ENCODE data around the gene MEF2D.

MEF2D gene

GRCh38 chr1:156500543-156500792 is at the start of gene MEF2D:
TSS of gene MEF2D (minus strand) at chr1:156500775. CDS start at chr1:156483292, 17,483 bp downstream.
- Histone ChIP-seq H3K9me3 (no peaks in the 10 kb centered on the region), H3K36me3 (replicated peaks) (no peaks in the 10 kb centered on the region), H3K27me3 (ENCODE audit: low read depth) (no peaks in the 10 kb centered on the region), H3K4me1 (peaks cover 26% of the 10 kb centered on the region), H3K4me3 (peak within 1 kb of the TSS; percentile 88)
- DNase-seq (ENCODE audit: low spot score in 2 of 2): peak in 1 of 2 experiments; percentile 6
- in situ Hi-C loops (cut with MboI; ENCODE audit: low sequenced_read_pairs): no loop called here

GRCh38 chr1:156550346-156550745 is 49.8 kb upstream of the MEF2D start:
- no peak overlapping the region for H3K4me3 ChIP-seq
- no peak for DNase-seq (ENCODE audit: low spot score in 2 of 2)
- H3K27me3 ChIP-seq (ENCODE audit: low read depth): no peaks in the 10 kb centered on the region
- no peaks in the 10 kb centered on the region for H3K9me3 ChIP-seq
- H3K4me1 ChIP-seq: no peaks in the 10 kb centered on the region
- peaks cover 64% of the 10 kb centered on the region for H3K36me3 ChIP-seq (replicated peaks)
- in situ Hi-C loops (cut with MboI; ENCODE audit: low sequenced_read_pairs): no loop called here

- no peak for DNase-seq (ENCODE audit: low spot score in 2 of 2)
- H3K27me3 ChIP-seq (ENCODE audit: low read depth): no peaks in the 10 kb centered on the region
- no peak overlapping the region for H3K4me3 ChIP-seq
- no peaks in the 10 kb centered on the region for H3K9me3 ChIP-seq
- no peaks in the 10 kb centered on the region for H3K4me1 ChIP-seq
- in situ Hi-C loops (cut with MboI; ENCODE audit: low sequenced_read_pairs): no loop called here
- peaks cover 62% of the 10 kb centered on the region for H3K36me3 ChIP-seq (replicated peaks)
Measured at GRCh38 chr1:156549831-156550230, 49.3 kb upstream of the MEF2D start.

GRCh38 chr1:156549390-156549789 is 48.8 kb upstream of the MEF2D start:
- H3K36me3 ChIP-seq (replicated peaks): peaks cover 58% of the 10 kb centered on the region
- no peak for DNase-seq (ENCODE audit: low spot score in 2 of 2)
- in situ Hi-C loops (cut with MboI; ENCODE audit: low sequenced_read_pairs): no loop called here
- no peaks in the 10 kb centered on the region for H3K9me3 ChIP-seq
- H3K4me1 ChIP-seq: no peaks in the 10 kb centered on the region
- no peak overlapping the region for H3K4me3 ChIP-seq
- H3K27me3 ChIP-seq (ENCODE audit: low read depth): no peaks in the 10 kb centered on the region

GRCh38 chr1:156547982-156548381 is 47.4 kb upstream of the MEF2D start:
- no peaks in the 10 kb centered on the region for H3K27me3 ChIP-seq (ENCODE audit: low read depth)
- no peak for DNase-seq (ENCODE audit: low spot score in 2 of 2)
- in situ Hi-C loops (cut with MboI; ENCODE audit: low sequenced_read_pairs): no loop called here
- no peaks in the 10 kb centered on the region for H3K9me3 ChIP-seq
- H3K4me1 ChIP-seq: no peaks in the 10 kb centered on the region
- H3K36me3 ChIP-seq (replicated peaks): peaks cover 50% of the 10 kb centered on the region
- no peak overlapping the region for H3K4me3 ChIP-seq

GRCh38 chr1:156547434-156547833 is 46.9 kb upstream of the MEF2D start:
- in situ Hi-C loops (cut with MboI; ENCODE audit: low sequenced_read_pairs): no loop called here
- DNase-seq (ENCODE audit: low spot score in 2 of 2): no peak
- Histone ChIP-seq H3K36me3 (replicated peaks) (peaks cover 49% of the 10 kb centered on the region), H3K9me3 (no peaks in the 10 kb centered on the region), H3K27me3 (ENCODE audit: low read depth) (no peaks in the 10 kb centered on the region), H3K4me1 (no peaks in the 10 kb centered on the region), H3K4me3 (no peak overlapping the region)

- H3K4me1 ChIP-seq: no peaks in the 10 kb centered on the region
- H3K27me3 ChIP-seq (ENCODE audit: low read depth): no peaks in the 10 kb centered on the region
- H3K4me3 ChIP-seq: no peak overlapping the region
- in situ Hi-C loops (cut with MboI; ENCODE audit: low sequenced_read_pairs): no loop called here
- DNase-seq (ENCODE audit: low spot score in 2 of 2): no peak
- peaks cover 47% of the 10 kb centered on the region for H3K36me3 ChIP-seq (replicated peaks)
- H3K9me3 ChIP-seq: no peaks in the 10 kb centered on the region
Measured at GRCh38 chr1:156546267-156546666, 45.7 kb upstream of the MEF2D start.

- in situ Hi-C loops (cut with MboI; ENCODE audit: low sequenced_read_pairs): no loop called here
- DNase-seq (ENCODE audit: low spot score in 2 of 2): no peak
- no peak overlapping the region for H3K4me3 ChIP-seq
- H3K36me3 ChIP-seq (replicated peaks): peaks cover 52% of the 10 kb centered on the region
- H3K4me1 ChIP-seq: no peaks in the 10 kb centered on the region
- no peaks in the 10 kb centered on the region for H3K9me3 ChIP-seq
- H3K27me3 ChIP-seq (ENCODE audit: low read depth): no peaks in the 10 kb centered on the region
Measured at GRCh38 chr1:156544592-156545102, 44.1 kb upstream of the MEF2D start.

GRCh38 chr1:156543066-156543465 is 42.5 kb upstream of the MEF2D start:
- Histone ChIP-seq H3K36me3 (replicated peaks) (peaks cover 61% of the 10 kb centered on the region), H3K9me3 (no peaks in the 10 kb centered on the region), H3K27me3 (ENCODE audit: low read depth) (no peaks in the 10 kb centered on the region), H3K4me1 (no peaks in the 10 kb centered on the region), H3K4me3 (no peak overlapping the region)
- no peak for DNase-seq (ENCODE audit: low spot score in 2 of 2)
- in situ Hi-C loops (cut with MboI; ENCODE audit: low sequenced_read_pairs): no loop called here

GRCh38 chr1:156540955-156541354 is 40.4 kb upstream of the MEF2D start:
- Histone ChIP-seq H3K27me3 (ENCODE audit: low read depth) (no peaks in the 10 kb centered on the region), H3K36me3 (replicated peaks) (peaks cover 56% of the 10 kb centered on the region), H3K4me1 (no peaks in the 10 kb centered on the region), H3K4me3 (no peak overlapping the region), H3K9me3 (no peaks in the 10 kb centered on the region)
- in situ Hi-C loops (cut with MboI; ENCODE audit: low sequenced_read_pairs): no loop called here
- DNase-seq (ENCODE audit: low spot score in 2 of 2): no peak

- peaks cover 67% of the 10 kb centered on the region for H3K36me3 ChIP-seq (replicated peaks)
Measured at GRCh38 chr1:156539818-156540355, 39.3 kb upstream of the MEF2D start.

GRCh38 chr1:156538711-156539440 is 38.3 kb upstream of the MEF2D start:
- H3K4me3 ChIP-seq: no peak overlapping the region

More at GRCh38 chr1:156539818-156540355, 39.3 kb upstream of the MEF2D start:
- H3K4me1 ChIP-seq: no peaks in the 10 kb centered on the region
- no peak overlapping the region for H3K4me3 ChIP-seq
- no peaks in the 10 kb centered on the region for H3K27me3 ChIP-seq (ENCODE audit: low read depth)
- in situ Hi-C loops (cut with MboI; ENCODE audit: low sequenced_read_pairs): no loop called here
- no peak for DNase-seq (ENCODE audit: low spot score in 2 of 2)
- no peaks in the 10 kb centered on the region for H3K9me3 ChIP-seq

GRCh38 chr1:156537027-156537426 is 36.5 kb upstream of the MEF2D start:
- in situ Hi-C loops (cut with MboI; ENCODE audit: low sequenced_read_pairs): no loop called here
- no peak for DNase-seq (ENCODE audit: low spot score in 2 of 2)
- H3K27me3 ChIP-seq (ENCODE audit: low read depth): no peaks in the 10 kb centered on the region
- no peak overlapping the region for H3K4me3 ChIP-seq
- peaks cover 76% of the 10 kb centered on the region for H3K36me3 ChIP-seq (replicated peaks)
- no peaks in the 10 kb centered on the region for H3K9me3 ChIP-seq
- no peaks in the 10 kb centered on the region for H3K4me1 ChIP-seq

More at GRCh38 chr1:156538711-156539440, 38.3 kb upstream of the MEF2D start:
- no peaks in the 10 kb centered on the region for H3K27me3 ChIP-seq (ENCODE audit: low read depth)
- no peak for DNase-seq (ENCODE audit: low spot score in 2 of 2)
- no peaks in the 10 kb centered on the region for H3K9me3 ChIP-seq
- no peaks in the 10 kb centered on the region for H3K4me1 ChIP-seq
- in situ Hi-C loops (cut with MboI; ENCODE audit: low sequenced_read_pairs): no loop called here
- peaks cover 72% of the 10 kb centered on the region for H3K36me3 ChIP-seq (replicated peaks)

GRCh38 chr1:156534424-156535060 is 34.0 kb upstream of the MEF2D start:
- H3K9me3 ChIP-seq: no peaks in the 10 kb centered on the region
- no peaks in the 10 kb centered on the region for H3K4me1 ChIP-seq
- in situ Hi-C loops (cut with MboI; ENCODE audit: low sequenced_read_pairs): no loop called here
- H3K27me3 ChIP-seq (ENCODE audit: low read depth): no peaks in the 10 kb centered on the region
- peaks cover 61% of the 10 kb centered on the region for H3K36me3 ChIP-seq (replicated peaks)
- H3K4me3 ChIP-seq: no peak overlapping the region
- no peak for DNase-seq (ENCODE audit: low spot score in 2 of 2)

All from HAP-1 (cell line).